ENCODE data around the gene RSPH1.

DNA sequence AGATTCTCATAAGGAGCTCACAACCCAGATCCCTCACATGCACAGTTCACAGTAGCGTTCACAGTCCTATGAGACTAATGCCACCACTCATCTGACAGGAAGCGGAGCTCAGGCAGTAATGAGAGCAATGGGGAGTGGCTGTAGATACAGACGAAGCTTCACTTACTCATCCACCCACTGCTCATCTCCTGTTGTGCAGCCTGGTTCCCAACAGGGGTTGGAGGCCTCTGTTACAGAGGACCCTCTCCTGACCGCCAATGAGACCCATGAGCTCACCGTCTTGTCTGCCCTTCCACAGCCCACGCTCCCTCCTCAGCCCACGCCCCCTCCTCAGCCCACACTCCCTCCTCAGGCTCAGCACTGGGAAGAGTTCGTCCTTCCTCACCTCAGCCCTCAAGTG is 39.6 kb downstream of the RSPH1 start:
- TF ChIP-seq, protein P1, sequence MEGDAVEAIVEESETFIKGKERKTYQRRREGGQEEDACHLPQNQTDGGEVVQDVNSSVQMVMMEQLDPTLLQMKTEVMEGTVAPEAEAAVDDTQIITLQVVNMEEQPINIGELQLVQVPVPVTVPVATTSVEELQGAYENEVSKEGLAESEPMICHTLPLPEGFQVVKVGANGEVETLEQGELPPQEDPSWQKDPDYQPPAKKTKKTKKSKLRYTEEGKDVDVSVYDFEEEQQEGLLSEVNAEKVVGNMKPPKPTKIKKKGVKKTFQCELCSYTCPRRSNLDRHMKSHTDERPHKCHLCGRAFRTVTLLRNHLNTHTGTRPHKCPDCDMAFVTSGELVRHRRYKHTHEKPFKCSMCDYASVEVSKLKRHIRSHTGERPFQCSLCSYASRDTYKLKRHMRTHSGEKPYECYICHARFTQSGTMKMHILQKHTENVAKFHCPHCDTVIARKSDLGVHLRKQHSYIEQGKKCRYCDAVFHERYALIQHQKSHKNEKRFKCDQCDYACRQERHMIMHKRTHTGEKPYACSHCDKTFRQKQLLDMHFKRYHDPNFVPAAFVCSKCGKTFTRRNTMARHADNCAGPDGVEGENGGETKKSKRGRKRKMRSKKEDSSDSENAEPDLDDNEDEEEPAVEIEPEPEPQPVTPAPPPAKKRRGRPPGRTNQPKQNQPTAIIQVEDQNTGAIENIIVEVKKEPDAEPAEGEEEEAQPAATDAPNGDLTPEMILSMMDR (IDR thresholded peaks at IDR 0.05), result no peak
- no peak for TF ChIP-seq POLR2A (IDR thresholded peaks at IDR 0.05)
